HG03139 (cell line): Measurements from ENCODE around the gene ADIPOR2.
A peak's percentile ranks its signal among the peaks of the same experiment; 100 is the strongest.

Experiments used
- ATAC-seq: cut with Tn5 transposase; IDR thresholded peaks from one replicate; pipeline ENCODE4 v1.9.1; 2021; ENCODE audit not compliant: unreplicated experiment

ADIPOR2 gene, protein sequence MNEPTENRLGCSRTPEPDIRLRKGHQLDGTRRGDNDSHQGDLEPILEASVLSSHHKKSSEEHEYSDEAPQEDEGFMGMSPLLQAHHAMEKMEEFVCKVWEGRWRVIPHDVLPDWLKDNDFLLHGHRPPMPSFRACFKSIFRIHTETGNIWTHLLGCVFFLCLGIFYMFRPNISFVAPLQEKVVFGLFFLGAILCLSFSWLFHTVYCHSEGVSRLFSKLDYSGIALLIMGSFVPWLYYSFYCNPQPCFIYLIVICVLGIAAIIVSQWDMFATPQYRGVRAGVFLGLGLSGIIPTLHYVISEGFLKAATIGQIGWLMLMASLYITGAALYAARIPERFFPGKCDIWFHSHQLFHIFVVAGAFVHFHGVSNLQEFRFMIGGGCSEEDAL

GRCh38 chr12:1690578-1691122 is at the start of gene ADIPOR2:
TSS of gene ADIPOR2 (plus strand) at chr12:1691070. CDS start at chr12:1754344, 63,274 bp downstream.
- ATAC-seq: peak; percentile 90

DNA sequence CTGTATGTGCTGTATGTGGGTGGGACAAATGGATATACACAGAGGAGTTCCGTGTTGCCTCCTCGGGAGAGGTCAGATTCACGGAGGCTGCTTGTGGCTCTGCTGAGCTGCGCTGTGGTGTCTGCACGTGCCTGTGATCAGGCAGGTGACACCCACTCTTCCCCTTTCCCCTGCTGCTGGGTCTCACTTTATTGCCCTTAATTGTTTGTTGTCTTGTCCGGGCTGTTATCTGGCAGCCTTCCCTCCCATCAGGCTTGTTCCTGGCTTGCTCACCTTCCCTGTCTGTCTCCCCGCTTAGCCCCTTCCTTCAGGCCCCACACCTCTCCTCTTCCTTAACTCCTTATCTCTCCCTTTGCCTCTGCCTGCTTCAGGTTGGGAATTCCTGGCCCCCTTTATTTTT is 48.4 kb upstream of the ADIPOR2 start:
- no peak for ATAC-seq

GRCh38 chr12:1643043-1643442 is 47.8 kb upstream of the ADIPOR2 start:
- no peak for ATAC-seq

GRCh38 chr12:1643905-1644533 is 46.9 kb upstream of the ADIPOR2 start:
- ATAC-seq: no peak

- no peak for ATAC-seq
These were observed 46.1 kb upstream of the ADIPOR2 start for GRCh38 chr12:1644534-1645438.

GRCh38 chr12:1645819-1646218 is 45.1 kb upstream of the ADIPOR2 start:
- ATAC-seq: no peak

- ATAC-seq: no peak
These were observed 44.1 kb upstream of the ADIPOR2 start for GRCh38 chr12:1646569-1647284.

DNA sequence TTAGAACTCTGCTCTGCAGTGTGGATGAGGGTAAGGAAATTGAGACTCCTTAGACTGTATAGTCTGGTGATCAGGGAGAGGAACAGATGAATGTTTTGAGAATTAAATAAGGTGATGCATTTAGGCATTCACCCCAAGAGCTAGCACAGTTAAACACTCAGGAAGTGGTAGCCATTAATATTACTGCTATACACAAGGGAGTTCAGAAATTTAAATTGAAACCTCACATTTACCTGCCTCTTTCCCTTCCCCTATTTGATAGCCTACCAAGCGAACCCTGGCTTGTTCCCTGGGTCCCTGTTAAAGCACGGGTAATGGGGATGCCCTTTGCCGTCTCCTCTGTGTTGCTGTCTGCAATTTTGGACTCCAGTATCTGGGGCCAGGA is 43.6 kb upstream of the ADIPOR2 start:
- ATAC-seq: no peak

- no peak for ATAC-seq
These were observed 40.5 kb upstream of the ADIPOR2 start for GRCh38 chr12:1650260-1650977.

DNA sequence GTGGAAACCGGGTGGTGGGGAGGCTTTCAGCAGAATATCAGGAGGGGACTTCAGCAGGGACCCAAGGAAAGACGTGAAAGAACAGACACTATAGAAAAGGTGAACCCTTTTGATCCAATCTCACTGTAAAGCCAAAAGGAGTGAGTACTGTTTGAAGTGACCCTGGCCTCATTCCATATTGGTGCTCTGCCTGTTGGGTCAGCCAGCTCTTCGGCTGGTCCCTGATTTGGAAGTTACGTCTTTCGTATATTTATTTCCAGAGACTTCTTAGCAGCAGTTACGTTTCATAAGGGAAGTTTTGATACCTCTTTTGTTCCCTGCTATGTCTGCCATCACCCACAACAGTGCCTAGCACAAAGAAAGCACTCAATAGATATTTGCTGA is 39.9 kb upstream of the ADIPOR2 start:
- ATAC-seq: no peak

- ATAC-seq: no peak
These were observed 38.9 kb upstream of the ADIPOR2 start for GRCh38 chr12:1651946-1652345.

DNA sequence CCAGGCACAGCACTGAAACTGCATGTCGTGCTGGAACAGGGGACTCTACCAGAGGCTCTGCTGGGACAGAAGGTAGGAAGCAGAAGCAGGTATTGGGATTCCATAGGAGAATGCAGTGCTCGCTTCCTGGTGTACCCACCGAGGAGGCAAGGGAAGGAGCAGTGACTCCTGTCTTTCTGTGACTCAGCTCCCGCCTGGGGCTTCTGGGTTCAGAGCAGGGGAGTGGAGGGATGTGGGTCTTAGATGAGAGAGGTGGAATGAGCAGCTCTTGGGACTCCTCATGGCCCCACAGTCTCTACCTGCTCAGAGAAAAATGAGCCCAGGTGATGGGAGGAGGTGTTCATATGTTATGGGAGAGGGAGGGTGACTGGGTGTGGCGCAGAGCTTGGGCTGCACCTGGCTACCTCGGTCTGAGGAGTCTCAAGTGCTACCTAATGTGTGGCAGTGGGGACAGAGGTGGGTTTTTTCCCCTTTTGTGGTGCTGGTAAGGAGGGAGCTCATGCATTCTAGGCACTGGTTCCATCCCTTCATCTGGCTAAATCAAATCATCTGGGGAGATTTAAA is 35.6 kb upstream of the ADIPOR2 start:
- no peak for ATAC-seq

DNA sequence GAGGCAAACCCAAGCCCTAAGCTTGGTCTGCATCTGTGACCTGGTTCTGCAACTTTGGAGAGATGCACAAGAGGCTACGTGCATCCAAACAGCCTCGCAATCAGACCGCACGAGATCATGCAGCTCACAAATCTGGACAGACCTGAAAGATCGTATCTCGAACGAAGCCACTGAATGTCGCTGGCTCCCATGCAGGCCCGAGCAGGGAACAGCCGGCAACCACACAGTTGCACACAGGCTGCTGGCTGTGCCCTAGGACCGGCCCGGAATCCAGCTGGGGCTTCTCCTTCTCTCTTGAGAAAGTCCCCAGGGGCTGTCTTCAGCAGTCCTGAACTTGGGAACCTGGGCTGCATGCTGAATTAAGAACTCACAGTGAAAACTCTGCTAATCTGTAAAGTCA is 34.0 kb upstream of the ADIPOR2 start:
- ATAC-seq: no peak

DNA sequence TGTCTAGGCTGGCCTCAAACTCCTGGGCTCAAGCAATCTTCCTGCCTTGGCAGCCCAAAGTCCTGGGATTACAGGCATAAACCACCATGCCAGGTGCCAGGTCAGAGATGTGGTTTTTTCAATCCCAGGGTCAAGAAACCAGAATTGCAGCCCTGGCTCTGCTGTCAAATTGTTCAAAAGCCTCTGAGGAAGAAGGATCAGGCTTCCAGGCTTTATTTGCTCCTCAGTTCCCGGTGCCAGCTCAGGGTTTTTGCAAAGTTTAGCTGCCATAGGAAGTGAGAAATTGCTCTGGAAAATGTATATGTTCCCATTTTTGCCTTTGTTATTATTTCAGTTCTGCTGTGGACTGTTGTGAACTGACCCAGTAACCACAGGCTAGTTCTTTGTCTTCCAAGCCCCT is 33.2 kb upstream of the ADIPOR2 start:
- no peak for ATAC-seq

GRCh38 chr12:1660304-1661187 is 30.3 kb upstream of the ADIPOR2 start:
- ATAC-seq: no peak

GRCh38 chr12:1661553-1662335 is 29.1 kb upstream of the ADIPOR2 start:
- ATAC-seq: no peak

- no peak for ATAC-seq
These were observed 28.0 kb upstream of the ADIPOR2 start for GRCh38 chr12:1662761-1663439.
